Measurements from ENCODE around the gene CNOT9.
A peak's percentile ranks its signal among the peaks of the same experiment; 100 is the strongest.

The CNOT9 gene

GRCh38 chr2:218529990-218530389, 38.6 kb upstream of the CNOT9 start:
- no peak overlapping the region for H2BK120ac ChIP-seq (ENCODE audit: insufficient read depth, low read length, poor library complexity)
- H3K23ac ChIP-seq (ENCODE audit: low read length) = no peak overlapping the region
- no peaks in the 10 kb centered on the region for H3K79me1 ChIP-seq (ENCODE audit: low read length)
- H3K4me1 ChIP-seq (ENCODE audit: control insufficient read depth in 1 of 2, insufficient read depth in 2 of 2, low read length in 2 of 2) = no peaks in the 10 kb centered on the region
- H2BK12ac ChIP-seq (ENCODE audit: low read length) = no peak overlapping the region
- H4K8ac ChIP-seq (ENCODE audit: low read depth, low read length) = no peak overlapping the region
- no peak overlapping the region for H3K4me2 ChIP-seq (ENCODE audit: low read length)
- WGBS (ENCODE audit: extremely low coverage, insufficient coverage, insufficient read length) = no CpG with 5 or more reads among the region's 2 CpGs
- H3K27me3 ChIP-seq (ENCODE audit: insufficient read depth, low read length) = no peaks in the 10 kb centered on the region
- no peaks in the 10 kb centered on the region for H3K79me2 ChIP-seq (ENCODE audit: control insufficient read depth, insufficient read depth, low read length, poor library complexity)
- no peak overlapping the region for H3K9ac ChIP-seq (ENCODE audit: low read length)
- no peak overlapping the region for H3K14ac ChIP-seq (ENCODE audit: low read length)
- no peak overlapping the region for H3K27ac ChIP-seq (ENCODE audit: low read depth, low read length)
- H3K36me3 ChIP-seq (ENCODE audit: control insufficient read depth in 1 of 2, insufficient read depth in 2 of 2, low read length in 2 of 2) = peaks cover 15 to 21% of the 10 kb centered on the region in 2 experiments
- H4K91ac ChIP-seq (ENCODE audit: low read depth, low read length) = no peak overlapping the region
- no peak overlapping the region for H2BK5ac ChIP-seq (ENCODE audit: low read depth, low read length, poor library complexity)
- H3K4me3 ChIP-seq (ENCODE audit: low read depth, low read length) = no peak overlapping the region
- H3K18ac ChIP-seq (ENCODE audit: low read length) = no peak overlapping the region
- H3K4ac ChIP-seq (ENCODE audit: low read depth, low read length) = no peak overlapping the region
- no peak overlapping the region for H2AFZ ChIP-seq (ENCODE audit: insufficient read depth, low read length, poor library complexity)
- no peak for DNase-seq
- H3K9me3 ChIP-seq (ENCODE audit: insufficient read depth, low read depth, low read length) = no peaks in the 10 kb centered on the region
- no peak overlapping the region for H2AK5ac ChIP-seq (ENCODE audit: low read length)
- no peak overlapping the region for H4K12ac ChIP-seq (ENCODE audit: low read depth, low read length)

DNA sequence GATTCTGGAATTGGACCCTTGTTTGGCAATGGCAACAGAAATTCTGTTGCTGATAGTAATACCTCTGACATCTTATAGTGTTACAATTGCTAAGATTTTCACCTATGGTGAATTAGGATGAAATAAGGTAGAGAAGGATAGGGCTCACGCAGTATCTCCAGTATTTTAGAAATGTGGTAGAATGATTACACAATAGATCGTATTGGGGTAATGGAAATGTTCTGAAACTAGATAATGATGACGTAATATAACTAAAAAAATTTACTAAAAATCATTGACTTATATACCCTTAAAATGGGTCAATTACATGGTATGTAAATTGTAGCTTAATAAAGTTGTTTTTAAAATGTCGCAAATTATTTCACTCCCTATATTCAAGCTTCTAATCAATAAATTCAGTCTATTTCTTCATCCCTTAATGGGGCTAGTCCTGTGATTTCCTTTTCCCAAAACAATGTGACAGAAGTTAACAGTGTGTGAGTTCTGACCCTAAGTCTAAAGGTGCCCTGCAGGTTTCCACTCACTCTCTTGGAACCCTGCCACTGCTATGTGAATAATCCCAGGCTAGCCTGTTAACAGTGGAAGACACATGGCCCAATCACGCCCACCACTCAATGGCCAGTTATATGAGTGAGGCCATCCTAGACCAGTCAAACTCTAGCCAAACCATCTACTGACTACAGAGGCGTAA, 31.7 kb upstream of the CNOT9 start:
- no peak overlapping the region for H4K91ac ChIP-seq (ENCODE audit: low read depth, low read length)
- no peak overlapping the region for H3K4me3 ChIP-seq (ENCODE audit: low read depth, low read length)
- no peak for DNase-seq
- no peak overlapping the region for H2AK5ac ChIP-seq (ENCODE audit: low read length)
- H3K79me1 ChIP-seq (ENCODE audit: low read length) = no peaks in the 10 kb centered on the region
- no peak overlapping the region for H3K23ac ChIP-seq (ENCODE audit: low read length)
- H2AFZ ChIP-seq (ENCODE audit: insufficient read depth, low read length, poor library complexity) = no peak overlapping the region
- no peak overlapping the region for H2BK5ac ChIP-seq (ENCODE audit: low read depth, low read length, poor library complexity)
- no peak overlapping the region for H3K4me2 ChIP-seq (ENCODE audit: low read length)
- peaks cover 14% of the 10 kb centered on the region in 2 experiments for H3K36me3 ChIP-seq (ENCODE audit: control insufficient read depth in 1 of 2, insufficient read depth in 2 of 2, low read length in 2 of 2)
- no peaks in the 10 kb centered on the region for H3K79me2 ChIP-seq (ENCODE audit: control insufficient read depth, insufficient read depth, low read length, poor library complexity)
- no peak overlapping the region for H4K8ac ChIP-seq (ENCODE audit: low read depth, low read length)
- H4K12ac ChIP-seq (ENCODE audit: low read depth, low read length) = no peak overlapping the region
- H3K4me1 ChIP-seq (ENCODE audit: control insufficient read depth in 1 of 2, insufficient read depth in 2 of 2, low read length in 2 of 2) = no peaks in the 10 kb centered on the region
- H3K9me3 ChIP-seq (ENCODE audit: insufficient read depth, low read depth, low read length) = no peaks in the 10 kb centered on the region
- no peak overlapping the region for H3K27ac ChIP-seq (ENCODE audit: low read depth, low read length)
- no peak overlapping the region for H3K9ac ChIP-seq (ENCODE audit: low read length)
- no peak overlapping the region for H3K4ac ChIP-seq (ENCODE audit: low read depth, low read length)
- H2BK120ac ChIP-seq (ENCODE audit: insufficient read depth, low read length, poor library complexity) = no peak overlapping the region
- no peak overlapping the region for H2BK12ac ChIP-seq (ENCODE audit: low read length)
- H3K18ac ChIP-seq (ENCODE audit: low read length) = no peak overlapping the region
- no peaks in the 10 kb centered on the region for H3K27me3 ChIP-seq (ENCODE audit: insufficient read depth, low read length)
- WGBS (ENCODE audit: extremely low coverage, insufficient coverage, insufficient read length) = no CpG with 5 or more reads among the region's 6 CpGs
- H3K14ac ChIP-seq (ENCODE audit: low read length) = no peak overlapping the region

DNA sequence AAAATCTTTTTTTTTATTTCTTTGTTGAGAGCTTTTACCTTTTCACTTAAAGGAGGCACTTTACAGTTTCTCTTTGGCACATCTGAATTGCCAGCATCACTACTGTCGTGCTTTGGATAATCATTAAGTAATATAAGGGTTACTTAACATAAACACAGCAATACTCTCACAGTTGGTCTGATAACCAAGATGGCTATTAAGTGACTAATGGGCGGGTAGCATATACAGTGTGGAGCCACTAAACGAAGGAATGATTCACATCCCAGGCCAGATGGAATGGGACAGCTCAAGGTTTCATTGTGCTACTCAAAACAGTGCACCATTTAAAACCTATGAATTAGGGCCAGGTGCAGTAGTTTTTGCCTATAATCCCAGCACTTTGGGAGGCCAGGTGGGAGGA, 28.6 kb upstream of the CNOT9 start:
- H3K27me3 ChIP-seq (ENCODE audit: insufficient read depth, low read length) = no peaks in the 10 kb centered on the region
- H3K79me1 ChIP-seq (ENCODE audit: low read length) = no peaks in the 10 kb centered on the region
- peak; percentile 10 to 32 for DNase-seq
- peaks cover 12 to 20% of the 10 kb centered on the region in 2 experiments for H3K36me3 ChIP-seq (ENCODE audit: control insufficient read depth in 1 of 2, insufficient read depth in 2 of 2, low read length in 2 of 2)
- H3K9me3 ChIP-seq (ENCODE audit: insufficient read depth, low read depth, low read length) = no peaks in the 10 kb centered on the region
- H3K9ac ChIP-seq (ENCODE audit: low read length) = no peak overlapping the region
- no peaks in the 10 kb centered on the region for H3K79me2 ChIP-seq (ENCODE audit: control insufficient read depth, insufficient read depth, low read length, poor library complexity)
- H3K18ac ChIP-seq (ENCODE audit: low read length) = no peak overlapping the region
- H3K4me3 ChIP-seq (ENCODE audit: low read depth, low read length) = no peak overlapping the region
- H3K4me2 ChIP-seq (ENCODE audit: low read length) = no peak overlapping the region
- no peak overlapping the region for H2AFZ ChIP-seq (ENCODE audit: insufficient read depth, low read length, poor library complexity)
- no peak overlapping the region for H3K27ac ChIP-seq (ENCODE audit: low read depth, low read length)
- no peak overlapping the region for H2BK5ac ChIP-seq (ENCODE audit: low read depth, low read length, poor library complexity)
- H2BK12ac ChIP-seq (ENCODE audit: low read length) = no peak overlapping the region
- H4K12ac ChIP-seq (ENCODE audit: low read depth, low read length) = no peak overlapping the region
- H4K8ac ChIP-seq (ENCODE audit: low read depth, low read length) = no peak overlapping the region
- no peak overlapping the region for H2AK5ac ChIP-seq (ENCODE audit: low read length)
- no peak overlapping the region for H3K14ac ChIP-seq (ENCODE audit: low read length)
- no peak overlapping the region for H2BK120ac ChIP-seq (ENCODE audit: insufficient read depth, low read length, poor library complexity)
- no peak overlapping the region for H3K23ac ChIP-seq (ENCODE audit: low read length)
- no CpG with 5 or more reads among the region's 3 CpGs for WGBS (ENCODE audit: extremely low coverage, insufficient coverage, insufficient read length)
- no peak overlapping the region for H4K91ac ChIP-seq (ENCODE audit: low read depth, low read length)
- no peak overlapping the region for H3K4ac ChIP-seq (ENCODE audit: low read depth, low read length)
- H3K4me1 ChIP-seq (ENCODE audit: control insufficient read depth in 1 of 2, insufficient read depth in 2 of 2, low read length in 2 of 2) = no peaks in the 10 kb centered on the region

GRCh38 chr2:218546012-218546411, 22.6 kb upstream of the CNOT9 start:
- no peak overlapping the region for H3K27ac ChIP-seq (ENCODE audit: low read depth, low read length)
- no peak for DNase-seq
- H3K79me2 ChIP-seq (ENCODE audit: control insufficient read depth, insufficient read depth, low read length, poor library complexity) = no peaks in the 10 kb centered on the region
- no peak overlapping the region for H4K91ac ChIP-seq (ENCODE audit: low read depth, low read length)
- no peak overlapping the region for H3K14ac ChIP-seq (ENCODE audit: low read length)
- no peaks in the 10 kb centered on the region for H3K27me3 ChIP-seq (ENCODE audit: insufficient read depth, low read length)
- no peaks in the 10 kb centered on the region for H3K79me1 ChIP-seq (ENCODE audit: low read length)
- H3K4me3 ChIP-seq (ENCODE audit: low read depth, low read length) = no peak overlapping the region
- no peak overlapping the region for H3K9ac ChIP-seq (ENCODE audit: low read length)
- H2BK12ac ChIP-seq (ENCODE audit: low read length) = no peak overlapping the region
- H2AK5ac ChIP-seq (ENCODE audit: low read length) = no peak overlapping the region
- no peak overlapping the region for H2BK5ac ChIP-seq (ENCODE audit: low read depth, low read length, poor library complexity)
- H2AFZ ChIP-seq (ENCODE audit: insufficient read depth, low read length, poor library complexity) = no peak overlapping the region
- no peaks in the 10 kb centered on the region for H3K4me1 ChIP-seq (ENCODE audit: control insufficient read depth in 1 of 2, insufficient read depth in 2 of 2, low read length in 2 of 2)
- no CpG with 5 or more reads among the region's 1 CpG for WGBS (ENCODE audit: extremely low coverage, insufficient coverage, insufficient read length)
- H3K4me2 ChIP-seq (ENCODE audit: low read length) = no peak overlapping the region
- no peak overlapping the region for H3K4ac ChIP-seq (ENCODE audit: low read depth, low read length)
- no peak overlapping the region for H4K12ac ChIP-seq (ENCODE audit: low read depth, low read length)
- H3K23ac ChIP-seq (ENCODE audit: low read length) = no peak overlapping the region
- no peaks in the 10 kb centered on the region for H3K9me3 ChIP-seq (ENCODE audit: insufficient read depth, low read depth, low read length)
- H3K36me3 ChIP-seq (ENCODE audit: control insufficient read depth in 1 of 2, insufficient read depth in 2 of 2, low read length in 2 of 2) = peaks cover 7 to 18% of the 10 kb centered on the region in 2 experiments
- no peak overlapping the region for H3K18ac ChIP-seq (ENCODE audit: low read length)
- H2BK120ac ChIP-seq (ENCODE audit: insufficient read depth, low read length, poor library complexity) = no peak overlapping the region
- H4K8ac ChIP-seq (ENCODE audit: low read depth, low read length) = no peak overlapping the region

Data from trophoblast cell (in vitro differentiated cells and primary cell).